Sigmoid colon (tissue), 3 donors: ENCODE measurements around the gene AP3B2.

Experiments
- POLR2A ChIP-seq, 2 donors: fragments of 450-650 bp; IDR thresholded peaks; one replicate each; pipeline ENCODE4 v1.6.1; 2016; ENCODE audit warnings: antibody characterized with exemption in 2 of 2, mild to moderate bottlenecking in 2 of 2, moderate library complexity in 2 of 2
- TF ChIP-seq, protein P1 (sequence below), 4 experiments: fragments of 450-650 bp in 3 of 4; fragments of 200-600 bp in 1 of 4; IDR thresholded peaks; one replicate each; pipeline ENCODE4 v1.5.1; 2016 to 2019; ENCODE audit warnings: antibody characterized with exemption in 4 of 4, mild to moderate bottlenecking in 3 of 4, moderate library complexity in 2 of 4

DNA sequence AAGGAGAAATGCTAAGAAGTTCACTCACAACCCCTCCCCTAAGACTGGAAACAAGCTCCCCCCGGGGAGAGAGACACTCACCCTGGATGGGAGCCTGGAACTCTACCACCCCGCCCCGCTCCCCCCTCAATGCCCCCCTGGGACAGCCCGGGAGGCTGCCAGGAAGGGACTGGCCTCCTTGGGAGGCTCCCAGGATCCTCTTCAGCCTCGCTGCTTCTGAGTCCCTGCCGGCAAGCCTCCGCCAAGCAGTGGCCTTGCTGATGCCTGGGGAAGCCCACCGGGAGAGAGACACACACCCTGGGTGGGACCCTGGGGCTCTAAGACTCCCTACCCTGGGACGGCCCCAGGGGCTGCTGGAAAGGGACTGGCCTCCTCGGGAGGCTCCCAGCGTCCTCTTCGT is 95.9 kb downstream of the AP3B2 start:
- TF ChIP-seq, protein P1, sequence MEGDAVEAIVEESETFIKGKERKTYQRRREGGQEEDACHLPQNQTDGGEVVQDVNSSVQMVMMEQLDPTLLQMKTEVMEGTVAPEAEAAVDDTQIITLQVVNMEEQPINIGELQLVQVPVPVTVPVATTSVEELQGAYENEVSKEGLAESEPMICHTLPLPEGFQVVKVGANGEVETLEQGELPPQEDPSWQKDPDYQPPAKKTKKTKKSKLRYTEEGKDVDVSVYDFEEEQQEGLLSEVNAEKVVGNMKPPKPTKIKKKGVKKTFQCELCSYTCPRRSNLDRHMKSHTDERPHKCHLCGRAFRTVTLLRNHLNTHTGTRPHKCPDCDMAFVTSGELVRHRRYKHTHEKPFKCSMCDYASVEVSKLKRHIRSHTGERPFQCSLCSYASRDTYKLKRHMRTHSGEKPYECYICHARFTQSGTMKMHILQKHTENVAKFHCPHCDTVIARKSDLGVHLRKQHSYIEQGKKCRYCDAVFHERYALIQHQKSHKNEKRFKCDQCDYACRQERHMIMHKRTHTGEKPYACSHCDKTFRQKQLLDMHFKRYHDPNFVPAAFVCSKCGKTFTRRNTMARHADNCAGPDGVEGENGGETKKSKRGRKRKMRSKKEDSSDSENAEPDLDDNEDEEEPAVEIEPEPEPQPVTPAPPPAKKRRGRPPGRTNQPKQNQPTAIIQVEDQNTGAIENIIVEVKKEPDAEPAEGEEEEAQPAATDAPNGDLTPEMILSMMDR (IDR thresholded peaks at IDR 0.05): no peak
- no peak for TF ChIP-seq POLR2A (IDR thresholded peaks at IDR 0.05)
